GM12891 (cell line): ENCODE data around the gene GRID2IP.
"Not testable (repeated sequence)": the region's sequence is repeated elsewhere in the genome, so short reads cannot be mapped to it uniquely, and the experiment has no call there.

Experiments
- DNase-seq: peaks from one replicate; pipeline ENCODE4 v3.0.0; 2011; ENCODE audit warnings: low spot score; ENCODE audit not compliant: insufficient read length
- FAIRE-seq: peaks from 2 replicates; lab custom pipeline; 2011; peaks lifted over from hg19 to GRCh38; lab: Jason Lieb, UNC
- PAX5 ChIP-seq: IDR thresholded peaks from 2 replicates; pipeline ENCODE4 v1.6.1; 2011; ENCODE audit warnings: low read length, moderate library complexity, mild to moderate bottlenecking; ENCODE audit not compliant: insufficient read depth, severe bottlenecking
- POLR2A ChIP-seq: IDR thresholded peaks from 2 replicates; pipeline ENCODE4 v1.6.1; 2011; ENCODE audit warnings: low read depth, low read length, control low read depth
- POLR2AphosphoS5 ChIP-seq: IDR thresholded peaks from 2 replicates; pipeline ENCODE4 v1.6.1; 2011; ENCODE audit warnings: low read depth, low read length, control low read depth
- POU2F2 ChIP-seq: IDR thresholded peaks from 2 replicates; pipeline ENCODE4 v1.6.1; 2011; ENCODE audit warnings: low read depth, mild to moderate bottlenecking, control low read depth, low read length, moderate library complexity
- SPI1 ChIP-seq: IDR thresholded peaks from 2 replicates; pipeline ENCODE4 v1.6.1; 2011; ENCODE audit warnings: low read depth, low read length, control low read depth
- TAF1 ChIP-seq: IDR thresholded peaks from 2 replicates; pipeline ENCODE4 v1.6.1; 2011; ENCODE audit warnings: low read depth, low read length, control low read depth

Gene GRID2IP

GRCh38 chr7:6476596-6477317 lies 74.5 kb downstream of the GRID2IP start:
- FAIRE-seq (no peak), DNase-seq (no peak)
- TF ChIP-seq PAX5: no peak
- TF ChIP-seq POLR2A: 0 out of 2 replicates have a peak, but pooled peaks have one; percentile 11
- no peak for TF ChIP-seq POU2F2
- peak; percentile 82 for TF ChIP-seq SPI1

DNA sequence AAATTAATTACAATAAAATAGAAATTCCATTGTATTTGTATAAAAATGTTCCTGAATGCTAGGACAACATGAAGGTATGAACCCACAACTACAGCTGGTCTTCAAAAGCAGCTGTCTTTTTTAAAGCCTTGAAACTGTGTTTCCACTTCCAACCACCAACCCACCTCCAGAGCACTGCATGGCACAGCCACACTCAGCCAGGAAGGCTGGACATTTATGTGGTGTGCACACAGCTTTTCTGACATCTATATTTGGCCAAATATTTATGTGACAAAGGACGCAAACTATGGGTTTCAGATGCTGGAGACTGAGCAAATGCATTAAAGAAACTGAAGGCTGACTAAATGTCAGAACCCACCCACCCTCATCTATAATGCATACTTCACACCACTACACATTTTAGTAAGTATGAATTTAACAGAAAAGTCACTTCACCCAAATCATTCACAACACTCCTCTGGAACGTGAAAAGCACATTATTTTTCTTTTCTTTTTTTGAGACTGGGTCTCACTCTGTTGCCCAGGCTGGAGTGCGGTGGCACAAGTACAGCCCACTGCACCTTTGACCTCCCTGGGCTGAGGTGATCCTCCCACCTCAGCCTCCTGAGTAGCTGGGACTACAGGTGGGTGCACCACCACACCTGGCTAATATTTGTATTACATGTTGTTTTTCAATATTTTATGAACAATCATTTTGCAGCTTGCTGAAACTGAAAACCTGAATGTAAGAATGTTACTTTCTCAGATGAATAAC lies 75.7 kb downstream of the GRID2IP start:
- no peak for FAIRE-seq
- TF ChIP-seq PAX5 (no peak), SPI1 (no peak), POLR2A (no peak; the same call in 1 of the 2 replicates), POLR2AphosphoS5 (no peak)
- no peak for DNase-seq

DNA sequence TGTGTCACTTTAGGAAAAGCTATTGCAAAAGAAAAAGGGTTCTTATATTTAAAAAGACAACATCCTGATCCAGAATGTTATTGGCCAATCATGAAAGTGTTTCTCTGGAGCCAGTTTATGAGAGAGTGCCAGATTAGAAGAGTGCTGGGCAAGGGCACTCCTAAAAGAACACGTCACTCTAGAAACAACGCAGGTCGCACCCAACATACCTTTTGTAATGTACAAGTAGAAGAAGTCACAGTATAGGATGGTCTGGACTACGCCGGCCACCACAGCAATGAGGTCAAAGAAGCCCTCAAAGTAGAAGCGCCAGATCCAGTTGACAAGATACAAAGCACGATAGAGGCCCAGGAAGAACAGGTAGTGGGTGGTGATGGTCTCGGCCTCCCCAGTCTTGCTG lies 85.4 kb downstream of the GRID2IP start:
- TF ChIP-seq POLR2AphosphoS5 (no peak), PAX5 (no peak), TAF1 (no peak), POLR2A (no peak), POU2F2 (no peak), SPI1 (no peak)
- FAIRE-seq (no peak), DNase-seq (no peak)

DNA sequence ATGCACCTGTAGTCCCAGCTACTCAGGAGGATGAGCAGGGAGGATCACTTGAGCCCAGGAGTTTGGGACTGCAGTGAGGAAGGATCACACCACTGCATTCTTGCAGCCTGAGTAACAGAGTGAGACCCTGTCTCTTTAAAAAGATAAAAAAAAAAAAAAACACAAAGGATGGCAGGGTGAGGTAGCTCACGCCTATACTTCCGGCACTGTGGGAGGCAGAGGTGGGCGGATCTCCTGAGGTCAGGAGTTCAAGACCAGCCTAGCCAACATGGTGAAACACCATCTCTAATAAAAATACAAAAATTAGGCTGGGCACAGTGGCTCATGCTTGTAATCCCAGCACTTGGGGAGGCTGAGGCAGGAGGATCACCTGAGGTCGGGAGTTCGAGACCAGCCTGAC lies 87.7 kb downstream of the GRID2IP start:
- not testable (repeated sequence) for DNase-seq, FAIRE-seq

- TF ChIP-seq SPI1: no peak
- no peak for TF ChIP-seq POLR2AphosphoS5
- no peak for TF ChIP-seq POU2F2
- no peak for TF ChIP-seq PAX5
- no peak for TF ChIP-seq TAF1
- no peak for TF ChIP-seq POLR2A
- no peak for DNase-seq
- FAIRE-seq: no peak
Observed at GRCh38 chr7:6461946-6462550, 89.2 kb downstream of the GRID2IP start.

DNA sequence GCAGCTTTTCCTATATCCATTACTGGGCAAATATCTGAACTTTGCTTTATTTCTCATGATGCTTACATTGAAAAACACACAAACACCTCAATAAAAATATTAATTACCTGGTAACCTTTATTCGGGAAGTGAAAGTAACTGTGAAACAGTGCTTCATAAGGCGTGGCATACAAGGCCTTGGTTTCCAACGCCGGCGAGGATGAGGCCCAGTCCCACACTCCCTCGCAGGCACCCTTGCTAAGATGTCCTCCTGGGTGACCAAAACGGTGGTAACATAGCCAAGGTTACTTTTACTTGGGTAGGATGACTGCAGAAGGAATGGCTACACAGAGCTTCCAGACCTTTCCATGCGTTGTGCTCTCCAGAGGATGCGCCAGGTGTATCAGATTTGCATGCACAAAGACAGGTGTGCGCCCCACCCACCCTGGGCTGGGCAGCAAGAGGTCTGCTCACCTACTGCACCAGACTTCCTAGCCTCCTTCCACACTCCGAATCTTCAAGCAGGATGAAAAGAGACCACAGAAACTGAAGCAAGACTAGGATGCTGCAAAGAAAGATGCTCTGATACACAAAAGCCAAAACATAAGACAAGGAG lies 90.2 kb downstream of the GRID2IP start:
- DNase-seq (no peak), FAIRE-seq (no peak)
- TF ChIP-seq TAF1: no peak
- 0 out of 2 replicates have a peak, but pooled peaks have one; percentile 16 for TF ChIP-seq SPI1

- FAIRE-seq (no peak), DNase-seq (no peak)
- TF ChIP-seq POU2F2 (no peak), POLR2AphosphoS5 (no peak), POLR2A (no peak), SPI1 (no peak), TAF1 (no peak)
Observed at GRCh38 chr7:6460303-6460702, 91.0 kb downstream of the GRID2IP start.

DNA sequence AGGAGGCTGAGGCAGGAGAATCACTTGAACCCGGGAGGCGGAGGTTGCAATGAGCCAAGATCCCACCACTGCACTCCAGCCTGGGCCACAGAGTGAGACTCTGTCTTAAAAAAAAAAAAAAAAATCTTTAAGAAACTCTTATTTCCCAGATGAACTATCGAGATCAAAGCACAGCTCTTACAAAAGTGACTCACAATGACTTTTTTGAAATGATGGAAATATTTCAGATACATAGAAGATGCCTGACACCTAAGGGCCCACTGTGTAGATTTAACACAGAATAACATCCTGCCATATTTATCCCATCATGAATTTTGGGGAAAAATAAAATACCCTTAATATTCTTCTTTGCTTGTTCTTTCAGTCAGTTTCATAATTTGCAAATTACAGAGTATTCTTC lies 92.6 kb downstream of the GRID2IP start:
- not testable (repeated sequence) for DNase-seq, FAIRE-seq

GRCh38 chr7:6453734-6454133 lies 97.5 kb downstream of the GRID2IP start:
- FAIRE-seq (no peak), DNase-seq (no peak)
- TF ChIP-seq POU2F2 (no peak), POLR2AphosphoS5 (no peak), TAF1 (no peak), SPI1 (no peak), PAX5 (no peak), POLR2A (no peak)

DNA sequence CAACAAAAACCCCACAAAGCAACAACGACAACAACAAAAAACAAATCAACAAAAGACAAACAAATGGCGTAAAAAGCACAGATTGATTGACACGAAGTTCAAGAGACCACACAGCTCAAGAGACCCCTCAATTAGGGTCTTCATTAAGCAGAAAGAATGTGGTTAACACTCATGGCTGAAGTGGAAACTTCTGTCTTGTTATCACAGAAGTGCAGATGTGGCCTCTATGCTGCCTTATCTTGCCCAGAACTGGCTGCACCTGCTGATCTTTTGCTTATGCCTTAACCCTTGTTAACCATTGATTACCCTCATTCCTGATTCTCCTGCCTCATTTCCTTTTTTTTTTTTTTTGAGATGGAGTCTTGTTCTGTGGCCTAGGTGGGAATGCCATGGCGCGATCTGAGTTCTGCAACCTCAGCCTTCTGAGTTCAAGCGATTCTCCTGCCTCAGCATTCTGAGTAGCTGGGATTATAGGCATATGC lies 100.0 kb downstream of the GRID2IP start:
- FAIRE-seq (no peak), DNase-seq (no peak)
- TF ChIP-seq POLR2AphosphoS5: no peak
- no peak for TF ChIP-seq POLR2A
- TF ChIP-seq PAX5: no peak
- TF ChIP-seq SPI1: no peak
- TF ChIP-seq TAF1: no peak
- no peak for TF ChIP-seq POU2F2

GRCh38 chr7:6450591-6450990 lies 100.7 kb downstream of the GRID2IP start:
- not testable (repeated sequence) for FAIRE-seq

DNA sequence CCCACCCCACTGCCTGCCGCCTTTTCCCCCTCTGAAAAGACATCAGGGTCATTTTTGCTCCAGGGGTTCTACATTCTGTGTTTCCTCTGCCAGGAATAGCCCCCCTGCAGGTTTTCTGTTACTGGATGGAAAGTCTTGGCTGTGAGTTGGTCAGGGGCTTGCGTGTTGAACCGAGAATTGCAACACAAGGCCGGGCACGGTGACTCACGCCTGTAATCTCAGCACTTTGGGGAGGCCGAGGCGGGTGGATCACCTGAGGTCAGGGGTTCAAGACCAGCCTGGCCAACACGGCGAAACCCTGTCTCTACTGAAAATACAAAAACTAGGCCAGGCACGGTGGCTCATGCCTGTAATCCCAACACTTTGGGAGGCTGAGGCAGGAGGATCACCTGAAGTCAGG lies 101.4 kb downstream of the GRID2IP start:
- DNase-seq, FAIRE-seq: not testable (repeated sequence)

More at GRCh38 chr7:6450591-6450990, 100.7 kb downstream of the GRID2IP start:
- not testable (repeated sequence) for DNase-seq
